NCI-H524 treated with DMSO at 0.1 percent for 48 hours (cell line): ENCODE measurements around the gene CPPED1.

Experiments used
- DNase-seq: peaks from one replicate; lab custom pipeline; 2025; lab: John Stamatoyannopoulos, UW

CPPED1 gene

GRCh38 chr16:12643034-12643455 lies 160.6 kb downstream of the CPPED1 start:
- no peak for DNase-seq

GRCh38 chr16:12639044-12639443 lies 164.6 kb downstream of the CPPED1 start:
- DNase-seq = no peak

- DNase-seq = no peak
These were observed 166.7 kb downstream of the CPPED1 start for GRCh38 chr16:12637002-12637401.

GRCh38 chr16:12629271-12629670 lies 174.4 kb downstream of the CPPED1 start:
- DNase-seq = no peak

GRCh38 chr16:12628536-12628935 lies 175.2 kb downstream of the CPPED1 start:
- no peak for DNase-seq

GRCh38 chr16:12627394-12627793 lies 176.3 kb downstream of the CPPED1 start:
- DNase-seq = no peak

- DNase-seq = no peak
These were observed 177.3 kb downstream of the CPPED1 start for GRCh38 chr16:12626411-12626810.

- DNase-seq = no peak
These were observed 178.0 kb downstream of the CPPED1 start for GRCh38 chr16:12625716-12626115.

GRCh38 chr16:12625068-12625467 lies 178.6 kb downstream of the CPPED1 start:
- DNase-seq = no peak

- no peak for DNase-seq
These were observed 183.5 kb downstream of the CPPED1 start for GRCh38 chr16:12620150-12620549.

- DNase-seq = no peak
These were observed 185.2 kb downstream of the CPPED1 start for GRCh38 chr16:12618515-12618914.

- no peak for DNase-seq
These were observed 186.3 kb downstream of the CPPED1 start for GRCh38 chr16:12617401-12617819.

GRCh38 chr16:12614662-12615278 lies 188.9 kb downstream of the CPPED1 start:
- no peak for DNase-seq

GRCh38 chr16:12613992-12614661 lies 189.6 kb downstream of the CPPED1 start:
- no peak for DNase-seq

- no peak for DNase-seq
These were observed 190.3 kb downstream of the CPPED1 start for GRCh38 chr16:12613131-12613991.

GRCh38 chr16:12612598-12613101 lies 191.0 kb downstream of the CPPED1 start:
- no peak for DNase-seq

GRCh38 chr16:12611916-12612597 lies 191.6 kb downstream of the CPPED1 start:
- no peak for DNase-seq

- DNase-seq = no peak
These were observed 192.6 kb downstream of the CPPED1 start for GRCh38 chr16:12611006-12611477.

GRCh38 chr16:12609937-12610699 lies 193.6 kb downstream of the CPPED1 start:
- DNase-seq = no peak
